HepG2 (cell line): ENCODE measurements around the gene PDGFB. TPM values are rescaled to one million over a fixed set of nuclear protein-coding genes. Genes with fewer than 3 reads are reported as not detected.

Experiments used
- FOXA3 ChIP-seq: IDR thresholded peaks from 2 replicates; pipeline ENCODE4 v1.6.1; 2016; ENCODE audit warnings: missing genetic modification reagents, missing compliant biosample characterization
- IRX3 ChIP-seq: sonication (generic); formaldehyde crosslinking; IDR thresholded peaks from 2 replicates; pipeline ENCODE4 v1.8.1; 2023; ENCODE audit warnings: mild to moderate bottlenecking, low read depth, missing genetic modification reagents, borderline replicate concordance
- TAF1 ChIP-seq: sonication (generic); formaldehyde crosslinking; IDR thresholded peaks from 2 replicates; pipeline ENCODE4 v1.4.0; 2020; ENCODE audit warnings: missing genetic modification reagents
- TBP ChIP-seq: sonication (generic); formaldehyde crosslinking; IDR thresholded peaks from 2 replicates; pipeline ENCODE4 v1.5.0; 2020; ENCODE audit warnings: missing genetic modification reagents
- TCF12 ChIP-seq, 2 experiments: fragments of 450-650 bp in 1 of 2; sonication (generic) in 1 of 2; formaldehyde crosslinking in 1 of 2; IDR thresholded peaks; 2 replicates each; pipeline versions ENCODE4 v1.6.1 to v1.8.0; 2017 to 2022; ENCODE audit warnings: antibody characterized with exemption in 1 of 2, mild to moderate bottlenecking in 1 of 2, missing genetic modification reagents in 1 of 2, moderate library complexity in 1 of 2
- polyA plus RNA-seq, 8 experiments: library from polyadenylated mRNA; depleted of rRNA in 3 of 8; stranded (reverse) in 7 of 8; unstranded in 1 of 8; fragments of >200 nt; fragmentation: Illumina TruSeq in 4 of 8; extraction: Trizol in 4 of 8; gene quantifications; 2 replicates each; pipeline versions ENCODE4 v1.2.1 to v1.2.3, GENCODE V29; 2011 to 2016; ENCODE audit warnings: low read depth in 4 of 8, missing spikeins in 1 of 8, mixed read lengths in 1 of 8; ENCODE audit not compliant: insufficient read depth in 1 of 8
- total RNA-seq, 5 experiments: library from RNA; depleted of rRNA; stranded (reverse); fragments of >200 nt; fragmentation: Illumina TruSeq; extraction: Trizol; gene quantifications; 2 replicates each; pipeline ENCODE4 v1.2.3, GENCODE V29; 2016; ENCODE audit warnings: low read depth in 1 of 5
- TF ChIP-seq, protein P1 (sequence below): sonication (generic); formaldehyde crosslinking; IDR thresholded peaks from 2 replicates; pipeline ENCODE4 v1.9.0; 2021; ENCODE audit warnings: missing genetic modification reagents, borderline replicate concordance
- TF ChIP-seq, protein P2 (sequence below): sonication (generic); formaldehyde crosslinking; IDR thresholded peaks from 2 replicates; pipeline ENCODE4 v1.4.0; 2020; ENCODE audit warnings: missing genetic modification reagents, borderline replicate concordance
- TF ChIP-seq, protein P3 (sequence below): sonication (generic); formaldehyde crosslinking; IDR thresholded peaks from 2 replicates; pipeline ENCODE4 v1.4.0; 2020; ENCODE audit warnings: mild to moderate bottlenecking, low read depth, missing genetic modification reagents
- TF ChIP-seq, protein P4 (sequence below): sonication (generic); formaldehyde crosslinking; IDR thresholded peaks from 2 replicates; pipeline ENCODE4 v1.5.1; 2020; ENCODE audit warnings: mild to moderate bottlenecking, missing genetic modification reagents, borderline replicate concordance
- TF ChIP-seq, protein P5 (sequence below): sonication (generic); formaldehyde crosslinking; IDR thresholded peaks from 2 replicates; pipeline ENCODE4 v1.8.1; 2023; ENCODE audit warnings: mild to moderate bottlenecking, missing genetic modification reagents

Gene PDGFB
- total and polyA plus RNA-seq, 2 of the 13 experiments (the other 11 are each of a cell fraction or from before 2014, with no cell fraction given): 1.4 to 10.1 TPM

DNA sequence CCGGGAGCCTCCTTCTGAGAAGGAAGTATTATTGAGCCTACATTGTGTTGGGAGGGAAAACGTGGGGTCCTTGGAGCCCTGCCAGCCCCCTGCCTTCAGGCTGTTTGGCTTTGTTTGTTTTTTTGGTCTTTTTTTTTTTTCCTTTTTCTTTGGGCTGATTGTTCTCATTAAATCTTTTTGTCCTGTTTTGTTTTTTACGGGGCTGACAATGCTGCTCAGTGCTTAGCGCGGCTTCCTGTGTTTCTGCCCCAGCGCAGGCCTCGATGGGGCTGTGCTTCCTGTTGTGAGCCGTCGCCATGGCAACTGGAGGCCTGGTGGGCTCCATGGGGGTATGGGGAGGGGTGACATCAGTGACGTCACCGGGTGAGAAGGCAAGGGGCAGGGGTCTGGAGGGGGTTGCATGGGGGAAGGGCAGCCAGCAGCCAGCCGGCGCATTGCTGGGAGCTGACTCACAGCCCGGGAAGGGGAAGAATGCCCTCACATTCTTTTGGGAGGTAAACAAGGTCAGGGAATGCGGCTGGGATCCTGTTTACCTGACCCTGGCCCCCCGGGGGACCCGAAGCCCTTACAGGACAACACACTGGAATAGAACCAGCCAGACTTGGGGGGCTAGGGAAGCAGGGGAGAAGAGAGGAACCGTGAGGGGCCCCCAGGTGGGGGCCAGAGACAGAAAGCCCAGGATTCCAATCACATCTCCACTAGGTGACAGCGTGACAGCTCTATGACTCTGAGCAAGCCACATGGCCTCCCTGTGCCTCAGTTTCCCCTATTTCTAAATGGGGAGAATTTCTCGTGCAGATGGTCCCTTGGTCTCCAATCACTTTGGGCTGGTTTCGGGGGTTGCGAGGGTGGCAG is 70.1 kb downstream of the PDGFB start (continued):
- TF ChIP-seq, protein P1, sequence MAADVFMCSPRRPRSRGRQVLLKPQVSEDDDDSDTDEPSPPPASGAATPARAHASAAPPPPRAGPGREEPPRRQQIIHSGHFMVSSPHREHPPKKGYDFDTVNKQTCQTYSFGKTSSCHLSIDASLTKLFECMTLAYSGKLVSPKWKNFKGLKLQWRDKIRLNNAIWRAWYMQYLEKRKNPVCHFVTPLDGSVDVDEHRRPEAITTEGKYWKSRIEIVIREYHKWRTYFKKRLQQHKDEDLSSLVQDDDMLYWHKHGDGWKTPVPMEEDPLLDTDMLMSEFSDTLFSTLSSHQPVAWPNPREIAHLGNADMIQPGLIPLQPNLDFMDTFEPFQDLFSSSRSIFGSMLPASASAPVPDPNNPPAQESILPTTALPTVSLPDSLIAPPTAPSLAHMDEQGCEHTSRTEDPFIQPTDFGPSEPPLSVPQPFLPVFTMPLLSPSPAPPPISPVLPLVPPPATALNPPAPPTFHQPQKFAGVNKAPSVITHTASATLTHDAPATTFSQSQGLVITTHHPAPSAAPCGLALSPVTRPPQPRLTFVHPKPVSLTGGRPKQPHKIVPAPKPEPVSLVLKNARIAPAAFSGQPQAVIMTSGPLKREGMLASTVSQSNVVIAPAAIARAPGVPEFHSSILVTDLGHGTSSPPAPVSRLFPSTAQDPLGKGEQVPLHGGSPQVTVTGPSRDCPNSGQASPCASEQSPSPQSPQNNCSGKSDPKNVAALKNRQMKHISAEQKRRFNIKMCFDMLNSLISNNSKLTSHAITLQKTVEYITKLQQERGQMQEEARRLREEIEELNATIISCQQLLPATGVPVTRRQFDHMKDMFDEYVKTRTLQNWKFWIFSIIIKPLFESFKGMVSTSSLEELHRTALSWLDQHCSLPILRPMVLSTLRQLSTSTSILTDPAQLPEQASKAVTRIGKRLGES (CRISPR knock-in tag): no peak
- TF ChIP-seq, protein P2, sequence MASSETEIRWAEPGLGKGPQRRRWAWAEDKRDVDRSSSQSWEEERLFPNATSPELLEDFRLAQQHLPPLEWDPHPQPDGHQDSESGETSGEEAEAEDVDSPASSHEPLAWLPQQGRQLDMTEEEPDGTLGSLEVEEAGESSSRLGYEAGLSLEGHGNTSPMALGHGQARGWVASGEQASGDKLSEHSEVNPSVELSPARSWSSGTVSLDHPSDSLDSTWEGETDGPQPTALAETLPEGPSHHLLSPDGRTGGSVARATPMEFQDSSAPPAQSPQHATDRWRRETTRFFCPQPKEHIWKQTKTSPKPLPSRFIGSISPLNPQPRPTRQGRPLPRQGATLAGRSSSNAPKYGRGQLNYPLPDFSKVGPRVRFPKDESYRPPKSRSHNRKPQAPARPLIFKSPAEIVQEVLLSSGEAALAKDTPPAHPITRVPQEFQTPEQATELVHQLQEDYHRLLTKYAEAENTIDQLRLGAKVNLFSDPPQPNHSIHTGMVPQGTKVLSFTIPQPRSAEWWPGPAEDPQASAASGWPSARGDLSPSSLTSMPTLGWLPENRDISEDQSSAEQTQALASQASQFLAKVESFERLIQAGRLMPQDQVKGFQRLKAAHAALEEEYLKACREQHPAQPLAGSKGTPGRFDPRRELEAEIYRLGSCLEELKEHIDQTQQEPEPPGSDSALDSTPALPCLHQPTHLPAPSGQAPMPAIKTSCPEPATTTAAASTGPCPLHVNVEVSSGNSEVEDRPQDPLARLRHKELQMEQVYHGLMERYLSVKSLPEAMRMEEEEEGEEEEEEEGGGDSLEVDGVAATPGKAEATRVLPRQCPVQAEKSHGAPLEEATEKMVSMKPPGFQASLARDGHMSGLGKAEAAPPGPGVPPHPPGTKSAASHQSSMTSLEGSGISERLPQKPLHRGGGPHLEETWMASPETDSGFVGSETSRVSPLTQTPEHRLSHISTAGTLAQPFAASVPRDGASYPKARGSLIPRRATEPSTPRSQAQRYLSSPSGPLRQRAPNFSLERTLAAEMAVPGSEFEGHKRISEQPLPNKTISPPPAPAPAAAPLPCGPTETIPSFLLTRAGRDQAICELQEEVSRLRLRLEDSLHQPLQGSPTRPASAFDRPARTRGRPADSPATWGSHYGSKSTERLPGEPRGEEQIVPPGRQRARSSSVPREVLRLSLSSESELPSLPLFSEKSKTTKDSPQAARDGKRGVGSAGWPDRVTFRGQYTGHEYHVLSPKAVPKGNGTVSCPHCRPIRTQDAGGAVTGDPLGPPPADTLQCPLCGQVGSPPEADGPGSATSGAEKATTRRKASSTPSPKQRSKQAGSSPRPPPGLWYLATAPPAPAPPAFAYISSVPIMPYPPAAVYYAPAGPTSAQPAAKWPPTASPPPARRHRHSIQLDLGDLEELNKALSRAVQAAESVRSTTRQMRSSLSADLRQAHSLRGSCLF: no peak
- TF ChIP-seq IRX3 (CRISPR knock-in tag): no peak
- TF ChIP-seq, protein P3, sequence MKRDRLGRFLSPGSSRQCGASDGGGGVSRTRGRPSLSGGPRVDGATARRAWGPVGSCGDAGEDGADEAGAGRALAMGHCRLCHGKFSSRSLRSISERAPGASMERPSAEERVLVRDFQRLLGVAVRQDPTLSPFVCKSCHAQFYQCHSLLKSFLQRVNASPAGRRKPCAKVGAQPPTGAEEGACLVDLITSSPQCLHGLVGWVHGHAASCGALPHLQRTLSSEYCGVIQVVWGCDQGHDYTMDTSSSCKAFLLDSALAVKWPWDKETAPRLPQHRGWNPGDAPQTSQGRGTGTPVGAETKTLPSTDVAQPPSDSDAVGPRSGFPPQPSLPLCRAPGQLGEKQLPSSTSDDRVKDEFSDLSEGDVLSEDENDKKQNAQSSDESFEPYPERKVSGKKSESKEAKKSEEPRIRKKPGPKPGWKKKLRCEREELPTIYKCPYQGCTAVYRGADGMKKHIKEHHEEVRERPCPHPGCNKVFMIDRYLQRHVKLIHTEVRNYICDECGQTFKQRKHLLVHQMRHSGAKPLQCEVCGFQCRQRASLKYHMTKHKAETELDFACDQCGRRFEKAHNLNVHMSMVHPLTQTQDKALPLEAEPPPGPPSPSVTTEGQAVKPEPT (CRISPR knock-in tag): no peak; the same call in 1 of the 2 replicates
- no peak for TF ChIP-seq TBP (CRISPR knock-in tag)
- TF ChIP-seq, protein P4, sequence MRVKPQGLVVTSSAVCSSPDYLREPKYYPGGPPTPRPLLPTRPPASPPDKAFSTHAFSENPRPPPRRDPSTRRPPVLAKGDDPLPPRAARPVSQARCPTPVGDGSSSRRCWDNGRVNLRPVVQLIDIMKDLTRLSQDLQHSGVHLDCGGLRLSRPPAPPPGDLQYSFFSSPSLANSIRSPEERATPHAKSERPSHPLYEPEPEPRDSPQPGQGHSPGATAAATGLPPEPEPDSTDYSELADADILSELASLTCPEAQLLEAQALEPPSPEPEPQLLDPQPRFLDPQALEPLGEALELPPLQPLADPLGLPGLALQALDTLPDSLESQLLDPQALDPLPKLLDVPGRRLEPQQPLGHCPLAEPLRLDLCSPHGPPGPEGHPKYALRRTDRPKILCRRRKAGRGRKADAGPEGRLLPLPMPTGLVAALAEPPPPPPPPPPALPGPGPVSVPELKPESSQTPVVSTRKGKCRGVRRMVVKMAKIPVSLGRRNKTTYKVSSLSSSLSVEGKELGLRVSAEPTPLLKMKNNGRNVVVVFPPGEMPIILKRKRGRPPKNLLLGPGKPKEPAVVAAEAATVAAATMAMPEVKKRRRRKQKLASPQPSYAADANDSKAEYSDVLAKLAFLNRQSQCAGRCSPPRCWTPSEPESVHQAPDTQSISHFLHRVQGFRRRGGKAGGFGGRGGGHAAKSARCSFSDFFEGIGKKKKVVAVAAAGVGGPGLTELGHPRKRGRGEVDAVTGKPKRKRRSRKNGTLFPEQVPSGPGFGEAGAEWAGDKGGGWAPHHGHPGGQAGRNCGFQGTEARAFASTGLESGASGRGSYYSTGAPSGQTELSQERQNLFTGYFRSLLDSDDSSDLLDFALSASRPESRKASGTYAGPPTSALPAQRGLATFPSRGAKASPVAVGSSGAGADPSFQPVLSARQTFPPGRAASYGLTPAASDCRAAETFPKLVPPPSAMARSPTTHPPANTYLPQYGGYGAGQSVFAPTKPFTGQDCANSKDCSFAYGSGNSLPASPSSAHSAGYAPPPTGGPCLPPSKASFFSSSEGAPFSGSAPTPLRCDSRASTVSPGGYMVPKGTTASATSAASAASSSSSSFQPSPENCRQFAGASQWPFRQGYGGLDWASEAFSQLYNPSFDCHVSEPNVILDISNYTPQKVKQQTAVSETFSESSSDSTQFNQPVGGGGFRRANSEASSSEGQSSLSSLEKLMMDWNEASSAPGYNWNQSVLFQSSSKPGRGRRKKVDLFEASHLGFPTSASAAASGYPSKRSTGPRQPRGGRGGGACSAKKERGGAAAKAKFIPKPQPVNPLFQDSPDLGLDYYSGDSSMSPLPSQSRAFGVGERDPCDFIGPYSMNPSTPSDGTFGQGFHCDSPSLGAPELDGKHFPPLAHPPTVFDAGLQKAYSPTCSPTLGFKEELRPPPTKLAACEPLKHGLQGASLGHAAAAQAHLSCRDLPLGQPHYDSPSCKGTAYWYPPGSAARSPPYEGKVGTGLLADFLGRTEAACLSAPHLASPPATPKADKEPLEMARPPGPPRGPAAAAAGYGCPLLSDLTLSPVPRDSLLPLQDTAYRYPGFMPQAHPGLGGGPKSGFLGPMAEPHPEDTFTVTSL (CRISPR knock-in tag): no peak
- TF ChIP-seq TAF1 (CRISPR knock-in tag): no peak
- TF ChIP-seq FOXA3 (CRISPR knock-in tag): peak; percentile 95
- TF ChIP-seq TCF12 (IDR thresholded peaks at IDR 0.05): no peak
- no peak for TF ChIP-seq TCF12 (CRISPR knock-in tag; IDR thresholded peaks at IDR 0.05)
- TF ChIP-seq, protein P5, sequence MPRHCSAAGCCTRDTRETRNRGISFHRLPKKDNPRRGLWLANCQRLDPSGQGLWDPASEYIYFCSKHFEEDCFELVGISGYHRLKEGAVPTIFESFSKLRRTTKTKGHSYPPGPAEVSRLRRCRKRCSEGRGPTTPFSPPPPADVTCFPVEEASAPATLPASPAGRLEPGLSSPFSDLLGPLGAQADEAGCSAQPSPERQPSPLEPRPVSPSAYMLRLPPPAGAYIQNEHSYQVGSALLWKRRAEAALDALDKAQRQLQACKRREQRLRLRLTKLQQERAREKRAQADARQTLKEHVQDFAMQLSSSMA (CRISPR knock-in tag): 0 out of 2 replicates have a peak, but pooled peaks have one; percentile 33
